ENCODE results near the gene SIDT1. TPM values are rescaled to one million over a fixed set of nuclear protein-coding genes. Genes with fewer than 3 reads are reported as not detected.

Gene SIDT1
- total RNA-seq, 1 donor from 2014 or later, result not detected

GRCh38 chr3:113663324-113663750, 131.0 kb downstream of the SIDT1 start:
- Mint-ChIP-seq H3K4me1 (ENCODE audit: low read depth) (peaks cover 8% of the 10 kb centered on the region), H3K9me3 (ENCODE audit: low read depth) (no peaks in the 10 kb centered on the region), H3K36me3 (ENCODE audit: low read depth) (peaks cover 23% of the 10 kb centered on the region), H3K4me3 (ENCODE audit: unreplicated experiment) (no peak overlapping the region), H3K27me3 (ENCODE audit: low read depth) (no peaks in the 10 kb centered on the region), H3K27ac (ENCODE audit: unreplicated experiment) (no peak overlapping the region)
- DNase-seq (ENCODE audit: low spot score), result no peak
- TF ChIP-seq CTCF (IDR thresholded peaks at IDR 0.05), result no peak

GRCh38 chr3:113663761-113664160, 131.4 kb downstream of the SIDT1 start:
- no peaks in the 10 kb centered on the region for H3K9me3 Mint-ChIP-seq (ENCODE audit: low read depth)

GRCh38 chr3:113664523-113665094, 132.3 kb downstream of the SIDT1 start:
- Mint-ChIP-seq H3K27ac (ENCODE audit: unreplicated experiment) (no peak overlapping the region), H3K27me3 (ENCODE audit: low read depth) (no peaks in the 10 kb centered on the region)

More at GRCh38 chr3:113663761-113664160, 131.4 kb downstream of the SIDT1 start:
- no peak for DNase-seq (ENCODE audit: low spot score)
- Mint-ChIP-seq H3K27ac (ENCODE audit: unreplicated experiment) (no peak overlapping the region), H3K36me3 (ENCODE audit: low read depth) (peaks cover 23% of the 10 kb centered on the region), H3K4me3 (ENCODE audit: unreplicated experiment) (no peak overlapping the region), H3K4me1 (ENCODE audit: low read depth) (peaks cover 12% of the 10 kb centered on the region), H3K27me3 (ENCODE audit: low read depth) (no peaks in the 10 kb centered on the region)
- TF ChIP-seq CTCF (IDR thresholded peaks at IDR 0.05), result no peak

GRCh38 chr3:113668015-113668414, 135.7 kb downstream of the SIDT1 start:
- H3K27me3 Mint-ChIP-seq (ENCODE audit: low read depth), result no peaks in the 10 kb centered on the region
- H3K4me1 Mint-ChIP-seq (ENCODE audit: low read depth), result peaks cover 22% of the 10 kb centered on the region
- peaks cover 8% of the 10 kb centered on the region for H3K36me3 Mint-ChIP-seq (ENCODE audit: low read depth)
- peak overlapping the region; percentile 53 for H3K27ac Mint-ChIP-seq (ENCODE audit: unreplicated experiment)
- peak overlapping the region; percentile 47 for H3K4me3 Mint-ChIP-seq (ENCODE audit: unreplicated experiment)
- no peak for DNase-seq (ENCODE audit: low spot score)
- TF ChIP-seq CTCF (IDR thresholded peaks at IDR 0.05), result no peak
- H3K9me3 Mint-ChIP-seq (ENCODE audit: low read depth), result no peaks in the 10 kb centered on the region

More at GRCh38 chr3:113664523-113665094, 132.3 kb downstream of the SIDT1 start:
- DNase-seq (ENCODE audit: low spot score), result no peak
- TF ChIP-seq CTCF (IDR thresholded peaks at IDR 0.05), result no peak
- Mint-ChIP-seq H3K4me1 (ENCODE audit: low read depth) (peaks cover 21% of the 10 kb centered on the region), H3K4me3 (ENCODE audit: unreplicated experiment) (no peak overlapping the region), H3K9me3 (ENCODE audit: low read depth) (no peaks in the 10 kb centered on the region), H3K36me3 (ENCODE audit: low read depth) (peaks cover 19% of the 10 kb centered on the region)

- Mint-ChIP-seq H3K27ac (ENCODE audit: unreplicated experiment) (no peak overlapping the region), H3K9me3 (ENCODE audit: low read depth) (no peaks in the 10 kb centered on the region), H3K4me3 (ENCODE audit: unreplicated experiment) (no peak overlapping the region), H3K36me3 (ENCODE audit: low read depth) (peaks cover 15% of the 10 kb centered on the region), H3K27me3 (ENCODE audit: low read depth) (no peaks in the 10 kb centered on the region), H3K4me1 (ENCODE audit: low read depth) (peaks cover 11% of the 10 kb centered on the region)
- no peak for DNase-seq (ENCODE audit: low spot score)
- no peak for TF ChIP-seq CTCF (IDR thresholded peaks at IDR 0.05)
These were observed 141.2 kb downstream of the SIDT1 start for GRCh38 chr3:113673593-113673992.

Measured in chondrocyte (in vitro differentiated cells).